ENCODE results near the gene BAD.
"Not testable (repeated sequence)": the region's sequence is repeated elsewhere in the genome, so short reads cannot be mapped to it uniquely, and the experiment has no call there.

The BAD gene

GRCh38 chr11:64318766-64319761 is 34.6 kb upstream of the BAD start:
- no peak for TF ChIP-seq ZNF274 (IDR thresholded peaks at IDR 0.05; ENCODE audit: low read depth, low read length)
- peak overlapping the region; percentile 84 for H3K4me3 ChIP-seq (ENCODE audit: low read length)

GRCh38 chr11:64317961-64318765 is 33.7 kb upstream of the BAD start, which contains the start of gene PRDX5:
TSS of gene PRDX5 (plus strand) at chr11:64318121. CDS start at chr11:64318216, 95 bp downstream.
- H3K4me3 ChIP-seq (ENCODE audit: low read length): peak within 1 kb of the TSS; percentile 84
- no peak for TF ChIP-seq ZNF274 (IDR thresholded peaks at IDR 0.05; ENCODE audit: low read depth, low read length)

- no peak for TF ChIP-seq ZNF274 (IDR thresholded peaks at IDR 0.05; ENCODE audit: low read depth, low read length)
- peak within 1 kb of the TSS; percentile 84 for H3K4me3 ChIP-seq (ENCODE audit: low read length)
These were observed 33.0 kb upstream of the BAD start, which contains the start of gene TRMT112 for GRCh38 chr11:64317325-64317960. TSS of gene TRMT112 (minus strand) at chr11:64317559. CDS start at chr11:64317526, 33 bp downstream.

- no peak for TF ChIP-seq ZNF274 (IDR thresholded peaks at IDR 0.05; ENCODE audit: low read depth, low read length)
- peak overlapping the region; percentile 79 for H3K4me3 ChIP-seq (ENCODE audit: low read length)
These were observed 32.3 kb upstream of the BAD start for GRCh38 chr11:64316672-64317324.

GRCh38 chr11:64315667-64316526 is 31.4 kb upstream of the BAD start:
- peak overlapping the region; percentile 79; the same call in 1 of the 2 replicates for H3K4me3 ChIP-seq (ENCODE audit: low read length)

GRCh38 chr11:64314805-64315561 is 30.5 kb upstream of the BAD start:
- no peak for TF ChIP-seq ZNF274 (IDR thresholded peaks at IDR 0.05; ENCODE audit: low read depth, low read length)
- H3K4me3 ChIP-seq (ENCODE audit: low read length): no peak overlapping the region

GRCh38 chr11:64314146-64314804 is 29.8 kb upstream of the BAD start:
- H3K4me3 ChIP-seq (ENCODE audit: low read length): no peak overlapping the region
- TF ChIP-seq ZNF274 (IDR thresholded peaks at IDR 0.05; ENCODE audit: low read depth, low read length): no peak

GRCh38 chr11:64313491-64314145 is 29.2 kb upstream of the BAD start:
- no peak overlapping the region for H3K4me3 ChIP-seq (ENCODE audit: low read length)
- TF ChIP-seq ZNF274 (IDR thresholded peaks at IDR 0.05; ENCODE audit: low read depth, low read length): no peak

GRCh38 chr11:64312947-64313346 is 28.5 kb upstream of the BAD start:
- H3K4me3 ChIP-seq (ENCODE audit: low read length): no peak overlapping the region
- TF ChIP-seq ZNF274 (IDR thresholded peaks at IDR 0.05; ENCODE audit: low read depth, low read length): no peak

GRCh38 chr11:64307795-64308194 is 23.3 kb upstream of the BAD start:
- H3K4me3 ChIP-seq (ENCODE audit: low read length): not testable (repeated sequence)
